Measurements from ENCODE around the gene SLIT3. TPM values are rescaled to one million over a fixed set of nuclear protein-coding genes. Genes with fewer than 3 reads are reported as not detected.
"Not testable (repeated sequence)": the region's sequence is repeated elsewhere in the genome, so short reads cannot be mapped to it uniquely, and the experiment has no call there.

The SLIT3 gene
- total and polyA plus RNA-seq, 2 donors, result 64.7 to 109 TPM

- Histone ChIP-seq H3K4me1 (ENCODE audit: insufficient read depth) (no peaks in the 10 kb centered on the region), H3K27ac (ENCODE audit: low read depth) (no peak overlapping the region), H3K36me3 (ENCODE audit: insufficient read depth) (no peaks in the 10 kb centered on the region), H3K4me3 (ENCODE audit: low read depth, low read length) (no peak overlapping the region)
- 87% methylated on average over 11 of the region's 11 CpGs for WGBS
- DNase-seq (ENCODE audit: extremely low spot score), result no peak
Measured at GRCh38 chr5:168753691-168754254, 547.2 kb downstream of the SLIT3 start.

DNA sequence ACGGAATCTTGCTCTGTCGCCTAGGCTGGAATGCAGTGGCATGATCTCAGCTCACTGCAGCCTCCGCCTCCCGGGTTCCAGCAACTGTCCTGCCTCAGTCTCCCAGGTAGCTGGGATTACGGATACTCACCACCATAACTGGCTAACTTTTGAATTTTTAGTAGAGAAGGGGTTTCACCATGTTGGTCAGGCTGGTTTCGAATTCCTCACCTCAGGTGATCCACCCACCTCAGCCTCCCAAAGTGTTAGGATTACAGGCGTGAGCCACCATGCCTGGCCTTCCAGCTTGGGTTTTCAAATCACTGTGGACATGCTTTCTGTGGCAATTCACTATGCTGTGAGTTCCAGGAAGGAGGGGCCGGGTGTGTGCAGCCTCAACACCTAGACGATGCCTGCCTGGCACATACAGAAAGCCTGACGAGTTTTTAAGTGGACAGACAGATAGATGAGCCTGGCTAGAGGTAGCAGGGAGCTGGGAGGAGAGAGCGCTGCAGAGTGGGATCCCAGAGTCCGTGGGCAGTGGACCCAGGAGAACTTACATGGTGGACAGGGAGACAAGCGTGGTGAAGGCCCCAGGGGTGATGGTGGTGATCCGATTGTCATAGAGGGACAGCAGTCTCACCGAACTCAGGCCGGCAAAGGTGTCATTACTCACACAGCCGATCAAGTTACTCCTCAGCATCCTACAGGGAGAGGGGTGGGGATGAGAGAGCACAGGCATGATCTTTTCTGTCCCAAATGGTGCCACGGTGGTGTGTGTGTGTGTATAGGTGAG is 548.3 kb downstream of the SLIT3 start:
- no peaks in the 10 kb centered on the region for H3K36me3 ChIP-seq (ENCODE audit: insufficient read depth)
- DNase-seq (ENCODE audit: extremely low spot score), result no peak
- H3K4me3 ChIP-seq (ENCODE audit: low read depth, low read length), result no peak overlapping the region
- WGBS, result 91% methylated on average over 18 of the region's 18 CpGs
- no peaks in the 10 kb centered on the region for H3K4me1 ChIP-seq (ENCODE audit: insufficient read depth)
- no peak overlapping the region for H3K27ac ChIP-seq (ENCODE audit: low read depth)

- 92% methylated on average over 3 of the region's 3 CpGs for WGBS
- DNase-seq (ENCODE audit: extremely low spot score), result no peak
- no peaks in the 10 kb centered on the region for H3K36me3 ChIP-seq (ENCODE audit: insufficient read depth)
- H3K27ac ChIP-seq (ENCODE audit: low read depth), result no peak overlapping the region
- H3K4me3 ChIP-seq (ENCODE audit: low read depth, low read length), result no peak overlapping the region
- no peaks in the 10 kb centered on the region for H3K4me1 ChIP-seq (ENCODE audit: insufficient read depth)
Measured at GRCh38 chr5:168752012-168752411, 548.9 kb downstream of the SLIT3 start.

- 84% methylated on average over 6 of the region's 6 CpGs for WGBS
- Histone ChIP-seq H3K27ac (ENCODE audit: low read depth) (no peak overlapping the region), H3K4me1 (ENCODE audit: insufficient read depth) (no peaks in the 10 kb centered on the region), H3K4me3 (ENCODE audit: low read depth, low read length) (no peak overlapping the region), H3K36me3 (ENCODE audit: insufficient read depth) (no peaks in the 10 kb centered on the region)
- DNase-seq (ENCODE audit: extremely low spot score), result no peak
Measured at GRCh38 chr5:168750926-168751325, 550.0 kb downstream of the SLIT3 start.

GRCh38 chr5:168749391-168750100 is 551.4 kb downstream of the SLIT3 start:
- 96% methylated on average over 11 of the region's 11 CpGs for WGBS
- H3K4me3 ChIP-seq (ENCODE audit: low read depth, low read length), result no peak overlapping the region
- no peak overlapping the region for H3K27ac ChIP-seq (ENCODE audit: low read depth)
- no peak for DNase-seq (ENCODE audit: extremely low spot score)
- no peaks in the 10 kb centered on the region for H3K4me1 ChIP-seq (ENCODE audit: insufficient read depth)
- H3K36me3 ChIP-seq (ENCODE audit: insufficient read depth), result no peaks in the 10 kb centered on the region

GRCh38 chr5:168747987-168748777 is 552.8 kb downstream of the SLIT3 start:
- Histone ChIP-seq H3K4me3 (ENCODE audit: low read depth, low read length) (no peak overlapping the region), H3K4me1 (ENCODE audit: insufficient read depth) (no peaks in the 10 kb centered on the region), H3K27ac (ENCODE audit: low read depth) (no peak overlapping the region), H3K36me3 (ENCODE audit: insufficient read depth) (no peaks in the 10 kb centered on the region)
- DNase-seq (ENCODE audit: extremely low spot score), result no peak
- 77% methylated on average over 19 of the region's 19 CpGs for WGBS

DNA sequence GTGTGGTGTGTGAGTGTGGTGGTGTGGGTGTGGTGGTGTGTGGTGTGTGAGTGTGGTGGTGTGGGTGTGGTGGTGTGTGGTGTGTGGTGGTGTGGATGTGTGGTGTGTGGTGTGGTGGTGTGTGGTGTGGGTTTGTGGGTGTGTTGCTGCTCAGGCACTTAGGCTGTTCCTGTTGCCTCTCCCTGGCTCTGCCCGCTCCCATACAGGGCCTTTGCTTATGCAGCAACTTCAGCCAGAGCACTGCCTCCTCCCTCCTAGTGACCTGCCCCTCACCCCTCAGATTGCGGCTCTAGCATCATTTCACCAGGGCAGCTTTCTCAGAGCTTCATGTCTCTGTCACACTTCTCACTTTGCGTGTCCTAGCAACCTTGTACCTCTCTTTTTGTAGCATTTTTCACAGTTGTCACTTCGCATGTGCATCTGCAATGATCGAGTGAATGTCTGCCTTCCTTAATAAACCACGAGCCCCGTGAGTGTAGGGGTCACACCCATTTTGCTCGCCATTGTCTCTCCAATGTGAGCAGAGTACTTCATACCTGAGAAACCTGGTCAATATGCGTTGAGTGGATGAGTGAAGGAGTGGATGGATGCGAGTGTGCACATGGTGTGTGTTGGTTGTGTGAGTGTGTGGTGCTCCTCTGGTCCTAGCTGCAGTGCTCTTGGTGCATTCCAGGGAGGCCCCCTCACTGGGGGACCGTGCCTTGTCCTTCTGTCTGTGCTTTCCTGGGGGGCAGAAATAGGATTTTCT is 553.9 kb downstream of the SLIT3 start:
- no peak overlapping the region for H3K4me3 ChIP-seq (ENCODE audit: low read depth, low read length)
- no peaks in the 10 kb centered on the region for H3K36me3 ChIP-seq (ENCODE audit: insufficient read depth)
- 89% methylated on average over 11 of the region's 11 CpGs for WGBS
- no peak overlapping the region for H3K27ac ChIP-seq (ENCODE audit: low read depth)
- H3K4me1 ChIP-seq (ENCODE audit: insufficient read depth), result no peaks in the 10 kb centered on the region
- DNase-seq (ENCODE audit: extremely low spot score), result no peak

- H3K36me3 ChIP-seq (ENCODE audit: insufficient read depth); DNase-seq (ENCODE audit: extremely low spot score); H3K27ac ChIP-seq (ENCODE audit: low read depth); H3K4me3 ChIP-seq (ENCODE audit: low read depth, low read length); H3K4me1 ChIP-seq (ENCODE audit: insufficient read depth): not testable (repeated sequence)
- WGBS, result 88% methylated on average over 8 of the region's 10 CpGs
Measured at GRCh38 chr5:168746126-168746892, 554.6 kb downstream of the SLIT3 start.

- Histone ChIP-seq H3K4me1 (ENCODE audit: insufficient read depth) (no peaks in the 10 kb centered on the region), H3K4me3 (ENCODE audit: low read depth, low read length) (no peak overlapping the region), H3K27ac (ENCODE audit: low read depth) (no peak overlapping the region), H3K36me3 (ENCODE audit: insufficient read depth) (no peaks in the 10 kb centered on the region)
- WGBS, result 95% methylated on average over 7 of the region's 7 CpGs
- no peak for DNase-seq (ENCODE audit: extremely low spot score)
Measured at GRCh38 chr5:168743617-168744016, 557.3 kb downstream of the SLIT3 start.

DNA sequence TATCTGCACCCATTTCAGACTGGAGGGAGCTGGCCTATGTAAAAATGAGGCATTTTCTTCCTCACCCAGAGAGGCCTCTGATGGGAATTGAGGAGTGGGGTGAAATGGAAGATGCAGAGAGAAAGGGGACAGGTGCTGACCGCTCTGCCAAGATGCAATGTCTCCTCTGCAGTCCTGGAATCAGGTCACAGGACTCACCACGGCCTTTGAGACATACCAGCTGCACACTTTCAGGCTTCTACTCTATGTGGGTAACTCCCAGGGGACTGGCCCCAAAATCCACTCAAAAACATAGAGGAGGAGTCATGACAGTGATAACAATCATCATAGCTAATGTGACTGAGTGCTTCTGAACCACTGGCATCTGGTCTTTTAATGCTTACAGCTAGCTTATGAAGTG is 558.6 kb downstream of the SLIT3 start:
- WGBS, result 94% methylated on average over 2 of the region's 2 CpGs
- H3K4me3 ChIP-seq (ENCODE audit: low read depth, low read length), result not testable (repeated sequence)

DNA sequence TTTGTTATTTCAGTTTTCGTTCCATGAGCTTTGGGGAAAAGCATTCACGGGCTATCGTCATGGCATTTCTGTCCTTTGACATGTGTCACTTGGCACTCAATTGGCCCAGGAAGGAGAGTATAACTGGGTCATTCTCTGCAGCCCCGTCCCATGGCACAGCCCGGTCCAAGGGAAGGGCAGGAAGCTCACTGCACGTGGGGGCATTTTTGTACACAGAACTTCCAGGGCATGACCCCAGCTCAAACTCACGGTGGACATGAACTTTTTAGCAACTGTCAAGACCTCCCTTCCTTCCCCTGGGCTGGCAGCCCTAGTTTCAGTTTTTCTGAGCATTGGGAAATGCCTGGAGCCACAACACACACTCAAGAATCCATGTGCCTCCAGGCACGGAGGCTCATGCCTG is 560.1 kb downstream of the SLIT3 start:
- no peak for DNase-seq (ENCODE audit: extremely low spot score)
- Histone ChIP-seq H3K4me1 (ENCODE audit: insufficient read depth) (no peaks in the 10 kb centered on the region), H3K27ac (ENCODE audit: low read depth) (no peak overlapping the region), H3K4me3 (ENCODE audit: low read depth, low read length) (no peak overlapping the region), H3K36me3 (ENCODE audit: insufficient read depth) (no peaks in the 10 kb centered on the region)
- WGBS, result 64% methylated on average over 8 of the region's 8 CpGs

More for the DNA sequence above, 558.6 kb downstream of the SLIT3 start:
- not testable (repeated sequence) for H3K36me3 ChIP-seq (ENCODE audit: insufficient read depth); DNase-seq (ENCODE audit: extremely low spot score); H3K27ac ChIP-seq (ENCODE audit: low read depth); H3K4me1 ChIP-seq (ENCODE audit: insufficient read depth)

GRCh38 chr5:168740092-168740800 is 560.7 kb downstream of the SLIT3 start:
- Histone ChIP-seq H3K27ac (ENCODE audit: low read depth) (no peak overlapping the region), H3K4me1 (ENCODE audit: insufficient read depth) (no peaks in the 10 kb centered on the region), H3K4me3 (ENCODE audit: low read depth, low read length) (no peak overlapping the region), H3K36me3 (ENCODE audit: insufficient read depth) (no peaks in the 10 kb centered on the region)
- 64% methylated on average over 2 of the region's 2 CpGs for WGBS
- DNase-seq (ENCODE audit: extremely low spot score), result no peak

All from urinary bladder (tissue), 4 donors.